ENCODE measurements around the gene PPP1R13B.
"Not testable (repeated sequence)": the region's sequence is repeated elsewhere in the genome, so short reads cannot be mapped to it uniquely, and the experiment has no call there.

PPP1R13B gene

DNA sequence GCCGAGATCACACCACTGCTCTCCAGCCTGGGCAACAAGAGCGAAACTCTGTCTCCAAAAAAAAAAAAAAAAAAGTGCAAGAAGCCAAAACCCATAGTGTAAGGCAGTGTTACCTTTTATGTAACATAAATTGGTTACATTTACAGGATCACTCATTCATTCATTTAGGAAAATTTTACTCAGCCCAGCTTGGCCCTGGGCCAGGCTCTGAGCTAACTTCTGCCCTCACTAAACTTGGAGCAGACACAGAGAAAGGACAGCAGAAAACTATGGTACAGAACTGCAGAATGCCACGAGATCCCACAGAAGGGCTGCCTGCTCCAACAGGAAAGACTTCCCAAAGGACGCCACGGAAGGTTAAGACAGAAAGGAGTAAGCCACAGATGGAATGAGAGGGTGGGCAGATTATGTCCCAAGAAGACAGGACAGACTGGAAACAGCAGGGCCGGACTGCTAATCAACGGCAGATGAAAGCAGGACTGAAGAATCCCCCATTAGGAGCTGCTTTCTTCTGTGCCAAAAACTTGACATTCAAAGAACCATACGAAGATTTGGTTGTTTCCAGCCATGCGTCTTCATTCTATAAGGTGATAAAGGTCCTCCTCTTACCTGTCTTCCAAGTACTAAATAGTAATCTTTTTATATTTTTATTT is 18.9 kb downstream of the PPP1R13B start:
- no peak for DNase-seq

DNA sequence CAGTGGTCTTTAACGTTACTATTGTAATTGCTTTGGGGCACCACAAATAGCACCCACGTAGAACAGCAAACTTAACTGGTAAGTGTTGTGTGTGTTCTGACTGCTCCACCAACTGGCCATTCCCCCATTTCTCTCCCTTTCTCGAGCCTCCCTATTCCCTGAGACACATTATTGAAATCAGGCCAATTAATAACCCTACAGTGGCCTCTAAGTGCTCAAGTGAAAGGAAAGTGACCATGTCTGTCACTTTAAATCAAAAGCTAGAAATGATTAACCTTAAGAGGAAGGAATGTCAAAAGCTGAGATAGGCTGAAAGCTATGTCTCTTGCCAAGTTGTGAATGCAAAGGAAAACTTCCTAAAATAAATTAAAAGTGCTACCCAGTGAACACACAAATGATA is 22.3 kb downstream of the PPP1R13B start:
- no peak for DNase-seq

DNA sequence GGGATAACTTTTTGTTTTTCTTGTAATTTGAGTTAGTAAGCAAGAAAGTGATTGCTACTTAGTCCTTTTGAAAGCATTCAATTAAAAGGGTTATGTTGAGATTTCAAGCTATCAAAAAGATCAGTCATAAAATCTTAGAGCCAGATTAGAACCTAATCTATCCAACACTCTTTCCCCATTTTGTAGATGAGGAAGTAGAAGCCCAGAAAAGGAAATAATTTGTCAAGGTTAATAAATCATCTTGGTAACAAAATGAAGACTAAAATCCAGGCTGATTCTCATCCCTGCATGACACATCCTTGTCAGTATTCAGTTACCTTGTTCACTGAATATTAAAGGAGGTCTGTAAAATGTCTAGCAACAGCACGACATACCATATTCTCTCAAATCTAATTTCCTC is 26.5 kb downstream of the PPP1R13B start:
- no peak for DNase-seq

DNA sequence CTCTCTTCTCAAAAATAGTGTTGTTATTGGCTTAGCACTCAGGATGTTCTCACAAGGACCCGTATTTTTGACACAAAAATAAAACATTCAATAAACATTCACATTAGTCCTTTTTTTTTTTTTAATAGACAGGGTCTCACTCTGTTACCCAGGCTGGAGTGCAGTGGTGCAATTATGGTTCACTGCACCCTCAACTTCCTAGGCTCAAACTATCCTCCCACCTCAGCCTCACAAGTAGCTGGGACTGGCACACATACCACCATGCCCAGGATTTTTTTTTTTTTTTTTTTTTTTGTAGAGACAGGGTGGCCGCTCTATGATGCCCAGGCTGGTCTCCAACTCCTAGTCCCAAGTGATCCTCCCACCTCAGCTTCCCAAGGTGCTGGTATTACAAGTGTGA is 27.0 kb downstream of the PPP1R13B start:
- no peak for DNase-seq

DNA sequence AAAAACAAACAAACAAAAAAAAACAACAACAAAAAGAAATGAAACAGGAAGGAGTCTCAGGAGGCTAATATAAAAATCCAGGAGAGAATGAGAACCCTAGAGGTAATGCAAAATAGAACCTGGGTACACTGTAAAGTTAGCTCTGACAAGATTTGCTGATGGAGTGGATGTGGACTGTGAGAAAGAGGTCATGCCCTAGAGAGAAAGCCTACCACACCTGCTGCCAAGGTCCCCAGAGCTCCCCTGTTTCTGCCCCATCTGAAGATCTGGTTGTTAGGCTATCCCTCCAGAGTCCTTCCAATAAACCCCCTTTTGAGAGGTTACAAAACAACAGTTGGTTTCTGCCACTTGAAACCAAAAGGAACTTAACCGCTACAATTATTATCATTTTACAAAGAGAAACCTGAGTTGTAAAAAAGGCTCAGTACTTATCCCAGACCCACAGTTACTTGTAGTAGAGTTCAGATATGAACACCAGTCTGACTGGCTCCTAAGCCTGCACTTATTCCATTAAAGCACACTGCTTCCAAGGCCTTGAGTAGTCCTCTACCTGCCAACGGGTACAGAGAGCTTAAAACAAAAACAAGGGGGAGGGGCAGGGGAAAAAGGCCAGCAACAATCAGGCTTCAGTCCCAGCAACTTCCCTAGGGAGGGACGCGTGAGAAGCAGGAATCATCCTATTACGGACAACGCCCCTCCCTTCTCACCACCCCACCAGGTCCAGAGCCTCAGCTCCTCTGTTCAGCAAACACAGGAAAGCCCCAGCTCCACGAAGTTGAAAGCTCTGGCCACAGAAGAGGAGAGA is 27.7 kb downstream of the PPP1R13B start:
- no peak for DNase-seq

DNA sequence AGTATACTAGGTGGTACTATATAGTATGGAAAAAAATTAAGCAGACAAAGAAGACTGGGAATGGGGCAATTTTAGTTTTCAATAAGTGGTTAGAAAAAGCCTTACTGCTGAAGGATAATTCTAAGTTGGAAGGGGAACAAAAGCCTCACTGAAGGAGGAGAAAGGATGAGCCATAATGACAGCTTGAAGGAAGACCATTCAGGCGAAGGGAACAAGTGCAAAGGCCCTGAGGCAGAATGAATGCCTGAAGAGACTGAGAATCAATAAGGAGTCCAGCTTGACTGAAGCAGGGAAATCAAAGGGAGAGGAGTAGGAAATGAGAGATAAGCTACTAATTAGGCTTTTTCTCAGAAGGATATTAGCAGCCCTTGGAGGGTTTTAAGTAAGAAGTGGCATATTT is 28.5 kb downstream of the PPP1R13B start:
- no peak for DNase-seq

DNA sequence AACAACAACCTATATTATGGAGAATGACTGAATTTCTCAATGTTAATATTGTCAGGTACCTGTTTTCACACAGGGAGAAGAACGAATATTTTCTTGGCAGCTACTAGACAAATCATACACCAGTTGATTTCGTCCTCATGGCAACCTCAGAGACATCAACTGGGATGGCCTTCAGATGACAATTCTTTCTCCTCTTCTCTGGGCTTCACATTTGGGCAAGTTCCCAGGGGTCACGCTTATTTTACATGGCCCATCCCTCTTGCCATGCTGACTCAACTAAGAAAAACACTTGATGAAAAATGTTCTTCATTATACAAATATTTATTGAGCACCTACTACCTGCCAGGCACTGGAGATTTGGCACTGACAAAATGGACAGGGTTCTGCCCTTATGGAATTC is 29.0 kb downstream of the PPP1R13B start:
- DNase-seq = no peak

DNA sequence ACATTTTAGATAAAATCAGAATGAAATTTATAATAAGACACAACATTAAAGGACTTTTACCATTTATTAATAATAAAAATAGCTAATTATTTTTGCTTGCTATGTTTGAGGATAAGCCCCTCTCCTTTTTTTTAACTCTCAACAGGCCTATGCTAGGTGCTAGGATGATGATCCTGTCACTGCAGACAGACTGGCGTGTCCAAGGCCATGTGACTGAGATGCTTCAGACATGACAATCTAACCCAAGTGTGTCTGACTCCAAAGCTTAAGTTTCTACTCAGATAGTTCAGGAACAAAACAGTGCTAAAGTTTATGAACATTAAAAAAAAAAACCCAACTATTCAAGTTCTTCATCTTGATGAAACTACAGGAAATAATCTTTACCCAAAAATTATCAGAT is 29.8 kb downstream of the PPP1R13B start:
- DNase-seq = no peak

DNA sequence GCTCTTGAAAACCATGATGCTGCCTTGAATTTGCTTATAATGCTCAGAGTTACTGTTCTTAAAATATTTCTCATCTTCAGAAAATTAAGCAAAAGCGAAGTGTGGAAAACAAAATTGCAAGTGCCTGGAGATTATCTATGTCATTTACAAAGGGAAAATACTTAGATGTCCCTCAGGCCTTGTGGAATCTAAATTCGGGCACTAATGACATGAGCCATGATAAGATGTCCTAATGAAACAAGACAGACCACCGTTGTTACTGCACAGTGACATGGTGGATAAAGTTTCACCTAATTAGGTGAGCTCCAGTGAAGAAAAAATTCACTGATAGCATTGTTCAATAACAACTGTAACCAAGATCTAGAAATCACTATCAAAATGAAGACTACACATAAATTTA is 30.4 kb downstream of the PPP1R13B start:
- DNase-seq = no peak

DNA sequence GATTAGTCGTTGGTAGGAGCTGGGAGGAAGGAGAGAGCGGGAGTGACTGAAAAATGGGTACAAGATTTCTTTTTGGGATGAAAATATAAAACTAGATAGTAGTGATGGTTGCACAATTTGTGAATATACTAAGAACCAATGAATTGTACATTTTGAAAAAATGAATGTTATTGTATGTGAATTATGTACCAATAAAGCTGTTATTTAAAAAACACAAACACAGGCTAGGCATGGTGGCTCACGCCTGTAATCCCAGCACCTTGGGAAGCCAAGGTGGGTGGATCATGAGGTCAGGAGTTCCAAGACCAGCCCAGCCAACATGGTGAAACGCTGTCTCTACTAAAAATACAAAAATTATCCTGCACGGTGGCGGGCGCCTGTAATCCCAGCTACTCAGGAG is 32.1 kb downstream of the PPP1R13B start:
- DNase-seq = no peak

DNA sequence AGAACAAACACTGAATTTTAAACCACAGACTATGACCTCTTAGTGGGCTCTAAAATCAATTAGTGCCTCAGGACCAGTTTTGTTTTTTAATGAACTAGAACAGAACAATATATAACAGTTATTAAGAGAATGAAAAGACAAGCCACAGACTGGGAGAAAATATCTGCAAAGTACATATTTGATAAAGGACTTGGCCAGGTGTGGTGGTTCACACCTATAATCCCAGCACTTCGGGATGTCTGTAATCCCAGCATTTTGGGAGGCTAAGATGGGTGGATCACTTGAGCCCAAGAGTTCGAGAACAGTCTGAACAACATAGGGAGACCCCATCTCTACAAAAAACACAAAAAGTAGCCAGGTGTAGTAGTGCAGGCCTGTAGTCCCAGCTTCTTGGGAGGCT is 36.2 kb downstream of the PPP1R13B start:
- no peak for DNase-seq

DNA sequence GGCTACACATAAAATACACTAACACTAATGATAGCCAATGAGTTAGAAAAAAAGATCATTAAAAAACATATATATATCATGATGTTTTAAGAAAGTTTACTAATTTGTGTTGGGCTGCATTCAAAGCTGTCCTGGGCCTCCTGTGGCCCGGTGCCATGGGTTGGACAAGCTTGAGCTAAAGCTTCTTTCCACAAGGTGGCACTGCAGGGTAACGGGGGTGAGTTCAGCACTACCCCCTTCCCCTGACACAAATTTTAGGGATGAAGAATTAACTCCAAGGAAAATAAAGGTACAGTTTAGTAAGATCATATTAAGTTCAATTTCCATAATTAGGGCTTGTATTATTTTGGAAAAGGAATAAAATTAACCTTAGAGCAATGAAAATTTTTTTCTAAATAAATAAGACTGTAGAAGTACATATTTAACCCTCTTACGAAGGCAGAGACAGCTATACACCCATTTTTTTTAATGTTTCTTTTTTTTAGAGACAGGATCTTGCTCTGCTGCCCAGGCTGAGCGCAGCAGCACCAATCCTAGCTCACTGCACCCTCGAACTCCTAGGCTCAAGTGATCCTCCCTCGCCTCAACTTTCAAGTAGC is 38.9 kb downstream of the PPP1R13B start:
- peak; percentile 30 for DNase-seq

DNA sequence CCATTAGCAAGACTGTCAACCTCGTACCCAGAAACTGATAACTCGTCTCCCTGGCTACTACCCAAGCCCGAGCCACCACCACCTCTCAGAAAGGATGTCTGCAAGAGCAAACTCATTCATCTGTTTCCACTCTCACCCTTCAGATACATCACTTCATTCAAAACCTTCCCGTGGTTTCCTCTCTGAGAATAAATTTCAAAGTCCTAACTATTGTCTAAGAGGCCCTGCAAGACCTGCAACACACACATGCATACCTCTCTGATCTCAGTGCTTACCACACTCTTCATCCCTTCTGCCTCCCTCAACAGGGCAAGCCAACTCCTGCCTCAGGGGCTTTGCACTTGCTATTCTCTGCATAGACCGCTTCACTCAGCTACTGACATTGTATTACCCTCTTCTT is 40.6 kb downstream of the PPP1R13B start:
- no peak for DNase-seq

DNA sequence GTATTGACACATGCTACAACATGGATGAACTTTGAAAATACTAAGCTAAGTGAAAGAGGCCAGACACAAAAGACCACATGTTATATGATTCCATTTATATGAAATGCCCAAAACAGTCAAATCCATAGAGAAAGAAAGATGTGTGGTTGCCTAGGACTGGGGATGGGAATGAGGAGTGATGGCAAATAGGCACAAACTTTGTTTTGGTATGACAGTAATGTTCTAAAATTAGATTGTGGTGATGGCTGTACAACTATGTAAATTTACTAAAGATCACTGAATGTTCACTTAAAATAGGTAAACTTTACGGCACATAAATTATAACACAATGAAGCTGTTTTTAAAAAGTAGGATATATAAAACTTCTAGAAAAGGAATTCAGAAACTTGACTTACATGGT is 41.7 kb downstream of the PPP1R13B start:
- no peak for DNase-seq

DNA sequence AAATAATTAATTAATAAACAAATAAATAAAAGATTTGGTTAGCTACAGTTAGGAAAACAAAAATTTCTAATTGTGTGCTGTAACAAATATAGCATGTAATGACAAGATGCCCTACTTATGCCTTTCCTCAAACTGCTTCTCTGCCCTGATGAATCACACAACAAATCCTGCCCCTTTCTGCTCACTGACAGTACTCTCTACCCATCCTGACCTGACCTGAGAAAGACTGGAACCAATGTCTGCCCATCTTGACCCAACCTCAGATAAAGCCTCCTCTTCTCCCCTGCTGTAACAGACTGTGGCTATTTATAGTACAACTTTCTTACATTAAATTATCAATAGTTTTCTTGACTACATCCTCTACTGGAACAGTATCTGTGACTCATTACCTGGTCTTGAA is 43.7 kb downstream of the PPP1R13B start:
- DNase-seq = peak; percentile 47

DNA sequence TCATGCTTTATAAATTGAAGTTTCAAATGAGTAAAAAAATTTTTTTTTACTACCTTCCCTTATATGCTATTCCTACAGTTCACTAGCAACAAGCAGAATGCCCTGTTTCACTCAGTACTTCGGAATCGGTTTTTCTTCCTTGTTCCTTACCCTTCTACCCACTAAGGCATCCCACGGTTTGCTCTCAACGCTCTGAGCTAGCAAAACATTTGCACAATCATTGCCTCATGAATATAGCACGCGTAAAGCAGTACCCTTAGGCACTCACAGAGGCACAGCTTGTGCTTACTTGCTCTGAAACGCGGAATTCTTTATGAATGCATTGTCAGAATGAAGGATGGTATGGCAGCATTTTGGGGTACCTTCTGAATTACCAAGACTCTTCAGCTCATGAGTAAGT is 45.0 kb downstream of the PPP1R13B start:
- DNase-seq = no peak

DNA sequence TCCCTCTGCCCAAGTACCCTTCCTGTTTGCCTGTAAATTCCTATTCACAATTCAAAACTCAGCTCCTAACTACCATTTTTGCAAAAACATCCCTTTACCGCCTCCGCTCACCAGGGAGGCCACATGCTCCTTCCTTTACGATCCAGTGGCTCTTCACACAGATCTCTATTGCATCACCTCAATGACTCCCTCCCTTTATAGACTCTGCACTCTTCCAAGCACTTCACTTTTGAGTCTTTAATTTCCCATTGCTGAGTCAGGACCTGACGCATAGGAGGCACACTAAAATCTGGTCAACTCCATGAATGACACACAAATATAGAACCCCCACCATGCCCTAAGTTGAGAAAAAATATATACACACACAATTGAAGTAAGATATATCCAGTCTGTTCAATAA is 45.9 kb downstream of the PPP1R13B start:
- peak; percentile 44 for DNase-seq

DNA sequence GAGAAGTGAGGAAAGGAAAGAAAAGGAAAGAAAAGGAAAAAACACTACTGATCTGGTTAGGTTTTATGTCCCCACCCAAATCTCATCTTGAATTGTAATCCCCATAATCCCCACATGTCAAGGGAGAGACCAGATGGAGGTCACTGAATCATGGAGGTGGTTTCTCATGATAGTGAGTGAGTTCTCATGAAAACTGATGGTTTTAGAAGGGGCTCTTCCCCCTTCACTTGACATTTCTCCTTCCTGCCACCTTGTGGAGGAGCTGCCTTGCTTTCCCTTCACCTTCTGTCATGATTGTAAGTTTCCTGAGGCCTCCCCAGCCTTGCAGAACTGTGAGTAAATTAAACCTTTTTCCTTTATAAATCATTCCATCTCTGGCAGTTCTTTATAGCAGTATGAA is 54.2 kb downstream of the PPP1R13B start:
- not testable (repeated sequence) for DNase-seq

DNA sequence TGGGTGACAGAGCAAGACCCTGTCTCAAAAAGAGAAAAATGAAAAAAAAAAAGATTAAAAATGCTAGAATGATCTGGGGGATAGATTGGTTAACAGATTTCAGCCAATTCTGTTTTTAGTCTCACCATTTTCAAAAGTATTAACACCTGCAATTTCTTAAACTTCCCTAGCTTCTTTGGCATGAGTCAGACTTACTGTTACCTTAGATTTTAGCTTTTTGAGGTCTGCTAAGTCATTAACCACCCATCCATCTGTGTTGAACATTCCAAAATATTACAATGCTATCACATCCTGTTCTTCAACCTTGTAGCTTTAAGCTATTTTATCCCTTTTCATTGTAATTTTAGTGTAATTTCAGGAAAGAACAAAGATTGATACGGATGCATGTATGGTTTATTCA is 59.3 kb downstream of the PPP1R13B start:
- no peak for DNase-seq

DNA sequence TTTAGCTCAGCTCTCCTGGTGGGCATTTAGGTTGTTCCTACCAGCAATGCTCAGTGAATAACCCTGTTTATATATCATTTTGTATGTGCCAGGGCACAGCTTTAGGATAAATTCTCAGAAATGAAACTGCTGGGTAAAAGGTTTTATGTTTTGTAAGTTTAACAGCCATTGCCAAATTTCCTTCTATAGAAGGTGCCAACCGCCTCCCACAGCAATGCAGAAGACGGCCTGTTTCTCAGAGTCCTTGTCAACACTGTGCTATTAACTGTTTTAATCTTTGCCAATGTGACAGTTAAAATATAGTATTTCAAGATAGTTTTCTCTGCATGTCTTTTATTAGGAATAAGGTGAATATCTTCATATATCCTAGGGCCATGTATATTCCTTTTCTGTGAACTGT is 65.0 kb downstream of the PPP1R13B start:
- no peak for DNase-seq

DNA sequence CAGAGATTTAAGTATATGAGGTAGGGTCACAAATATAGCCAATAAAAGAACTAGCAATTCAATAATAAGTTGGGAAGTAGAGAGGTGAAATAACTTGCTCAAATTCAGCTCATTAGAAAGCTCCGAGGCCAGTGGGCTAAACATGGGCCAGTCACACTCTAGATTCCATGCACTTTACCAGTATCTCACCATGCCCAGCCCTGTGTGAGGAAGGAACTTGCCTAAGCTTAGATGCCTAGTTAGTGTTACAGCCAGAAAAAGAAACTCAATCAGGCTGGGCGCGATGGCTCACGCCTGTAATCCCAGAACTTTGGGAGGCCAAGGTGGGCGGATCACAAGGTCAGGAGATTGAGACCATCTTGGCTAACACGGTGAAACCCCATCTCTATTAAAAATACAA is 71.1 kb downstream of the PPP1R13B start:
- not testable (repeated sequence) for DNase-seq

DNA sequence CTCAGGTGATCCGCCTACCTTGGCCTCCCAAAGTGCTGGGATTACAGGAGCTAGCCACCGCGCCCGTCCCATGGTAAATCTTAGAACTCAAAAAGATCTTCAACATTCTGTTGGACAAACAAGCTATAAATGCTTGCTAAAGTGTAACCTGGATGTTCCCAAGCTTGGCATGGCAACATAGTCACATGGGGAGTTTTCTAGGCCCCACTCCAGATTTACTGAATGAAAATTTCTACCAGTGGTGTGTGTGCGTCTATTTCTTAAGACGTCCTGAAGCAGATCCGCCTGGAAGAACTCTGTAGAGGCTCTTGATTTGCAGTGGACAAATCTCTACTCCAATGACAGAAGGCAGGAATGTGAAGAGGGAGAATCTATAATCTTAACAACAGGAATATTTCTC is 71.9 kb downstream of the PPP1R13B start:
- DNase-seq = no peak

DNA sequence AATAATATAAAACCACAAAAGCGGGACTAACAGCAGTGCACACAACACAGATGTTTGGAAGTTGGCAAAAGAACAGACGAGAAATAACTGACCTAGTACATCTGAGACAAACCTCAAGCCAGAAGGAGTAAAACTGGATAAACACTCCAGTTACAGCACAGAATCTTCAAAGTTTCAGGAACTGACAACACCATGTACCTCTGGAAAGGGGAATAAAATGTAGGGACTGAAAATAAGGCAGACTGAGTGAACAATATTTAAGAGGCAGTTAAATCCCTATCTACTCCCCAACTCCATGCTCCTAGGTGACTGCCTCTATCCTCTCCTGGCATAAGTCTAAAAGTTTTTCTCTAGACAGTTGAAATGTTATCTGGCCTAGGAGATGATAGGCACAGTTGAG is 73.9 kb downstream of the PPP1R13B start:
- no peak for DNase-seq

DNA sequence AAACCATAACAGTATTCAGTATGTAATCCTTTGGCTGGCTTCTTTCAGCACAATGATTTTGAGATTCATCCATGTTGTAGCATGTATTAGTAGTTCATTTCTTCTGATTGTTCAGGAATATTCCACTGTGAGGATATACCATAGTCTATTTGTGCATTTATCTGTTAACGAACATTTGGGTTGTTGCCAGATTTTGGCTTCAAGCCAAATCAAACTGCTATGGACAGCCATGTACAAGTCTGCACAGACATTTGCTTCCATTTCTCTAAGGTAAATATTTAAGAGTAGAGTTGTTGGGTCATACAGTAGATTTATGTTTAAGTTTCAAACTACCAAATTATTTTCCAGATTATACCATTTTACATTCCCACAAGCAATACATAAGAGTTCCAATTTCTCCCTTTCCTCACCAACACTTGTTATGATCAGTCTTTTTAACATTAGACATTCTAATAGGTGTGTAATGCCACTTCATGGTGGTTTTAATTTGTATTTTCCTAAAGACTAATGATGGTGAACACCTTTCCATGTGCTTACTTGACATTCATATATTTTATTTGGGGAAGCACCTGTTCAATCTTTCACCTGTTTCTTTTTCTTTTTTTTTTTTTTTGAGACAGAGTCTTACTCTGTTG is 75.2 kb downstream of the PPP1R13B start:
- no peak for DNase-seq

Data from NCI-H226 (cell line).